GM19452 (cell line): Measurements from ENCODE around the gene E2F6.

ENCODE experiments used
- ATAC-seq: cut with Tn5 transposase; IDR thresholded peaks from one replicate; pipeline ENCODE4 v1.9.1; 2021; ENCODE audit not compliant: unreplicated experiment

Gene E2F6

GRCh38 chr2:11493282-11493681, 27.3 kb upstream of the E2F6 start:
- ATAC-seq: no peak

GRCh38 chr2:11492720-11493119, 26.8 kb upstream of the E2F6 start:
- no peak for ATAC-seq

GRCh38 chr2:11492244-11492643, 26.3 kb upstream of the E2F6 start:
- ATAC-seq: no peak

GRCh38 chr2:11491348-11491933, 25.5 kb upstream of the E2F6 start:
- ATAC-seq: no peak

- ATAC-seq: no peak
Measured at GRCh38 chr2:11490194-11490593, 24.2 kb upstream of the E2F6 start.

- no peak for ATAC-seq
Measured at GRCh38 chr2:11488809-11489208, 22.8 kb upstream of the E2F6 start.

GRCh38 chr2:11483806-11484617, 18.1 kb upstream of the E2F6 start:
- ATAC-seq: no peak

GRCh38 chr2:11482473-11483035, 16.6 kb upstream of the E2F6 start:
- ATAC-seq: no peak

- ATAC-seq: no peak
Measured at GRCh38 chr2:11481789-11482472, 16.0 kb upstream of the E2F6 start.

GRCh38 chr2:11481426-11481788, 15.4 kb upstream of the E2F6 start:
- ATAC-seq: no peak

- ATAC-seq: no peak
Measured at GRCh38 chr2:11480859-11481258, 14.9 kb upstream of the E2F6 start.

GRCh38 chr2:11480406-11480805, 14.4 kb upstream of the E2F6 start:
- no peak for ATAC-seq

GRCh38 chr2:11478899-11479605, 13.1 kb upstream of the E2F6 start:
- ATAC-seq: no peak

GRCh38 chr2:11477994-11478393, 12.0 kb upstream of the E2F6 start:
- peak; percentile 75 for ATAC-seq

- no peak for ATAC-seq
Measured at GRCh38 chr2:11473659-11474433, 7.9 kb upstream of the E2F6 start.

- no peak for ATAC-seq
Measured at GRCh38 chr2:11467749-11468148, 1.8 kb upstream of the E2F6 start.

- no peak for ATAC-seq
Measured at GRCh38 chr2:11467129-11467649, 1.2 kb upstream of the E2F6 start.

GRCh38 chr2:11466307-11467128, 557 bp upstream of the E2F6 start:
- ATAC-seq: peak; percentile 27

GRCh38 chr2:11465110-11465484, 864 bp downstream of the E2F6 start:
- no peak for ATAC-seq
